Tibial nerve (tissue), 4 donors: ENCODE results near the gene HKDC1. TPM values are rescaled to one million over a fixed set of nuclear protein-coding genes. Genes with fewer than 3 reads are reported as not detected.

Source experiments
- DNase-seq, 2 donors: peaks; one replicate each; pipeline ENCODE4 v3.0.0-alpha.2; 2019; ENCODE audit warnings: low spot score in 2 of 2
- H3K27ac ChIP-seq, 4 donors: fragments of 200-600 bp; sonication (generic) in 3 of 4; one replicate each; pipeline ENCODE4 v1.5.1; 2017 to 2019; ENCODE audit warnings: mild to moderate bottlenecking in 1 of 4
- H3K27me3 ChIP-seq, 2 donors: fragments of 200-600 bp; sonication (generic) in 1 of 2; one replicate each; pipeline versions ENCODE4 v1.5.1 to v1.6.0; 2017 to 2019
- H3K36me3 ChIP-seq, 3 donors: fragments of 200-600 bp; sonication (generic); one replicate each; pipeline ENCODE4 v1.5.1; 2018 to 2019
- H3K4me1 ChIP-seq, 4 donors: fragments of 200-600 bp; sonication (generic) in 3 of 4; one replicate each; pipeline ENCODE4 v1.5.1; 2017 to 2019
- H3K4me3 ChIP-seq, 4 donors: fragments of 200-600 bp; sonication (generic) in 3 of 4; one replicate each; pipeline ENCODE4 v1.5.1; 2017 to 2019; ENCODE audit warnings: mild to moderate bottlenecking in 1 of 4, moderate library complexity in 1 of 4
- H3K9me3 ChIP-seq, 4 donors: fragments of 200-600 bp; sonication (generic) in 3 of 4; one replicate each; pipeline ENCODE4 v1.5.1; 2017 to 2019
- CTCF ChIP-seq, 5 experiments: fragments of 200-600 bp in 3 of 5; fragments of 450-650 bp in 2 of 5; sonication (generic) in 3 of 5; IDR thresholded peaks; one replicate each; pipeline ENCODE4 v1.5.1; 2016 to 2019; ENCODE audit warnings: antibody characterized with exemption in 5 of 5, mild to moderate bottlenecking in 3 of 5, moderate library complexity in 2 of 5
- EP300 ChIP-seq, 2 donors: sonication (generic); formaldehyde crosslinking; IDR thresholded peaks; one replicate each; pipeline ENCODE4 v1.6.1; 2017; ENCODE audit warnings: antibody characterized with exemption in 2 of 2, mild to moderate bottlenecking in 1 of 2
- POLR2A ChIP-seq, 2 donors: fragments of 450-650 bp; IDR thresholded peaks; one replicate each; pipeline ENCODE4 v1.6.1; 2017; ENCODE audit warnings: antibody characterized with exemption in 2 of 2, mild to moderate bottlenecking in 2 of 2, moderate library complexity in 2 of 2
- WGBS, 2 donors: methylation state at CpG; one replicate each; pipeline ENCODE4 v1.1.5; 2018; 5-methylcytosine and 5-hydroxymethylcytosine counted together
- total RNA-seq, 4 donors: library from RNA; depleted of rRNA; stranded (reverse); fragments of >200 nt; gene quantifications; one replicate each; pipeline ENCODE4 v1.1.0, GENCODE V29; 2016

HKDC1 gene
- total RNA-seq, 4 donors from 2014 or later = 4.8 to 11.1 (median 5.5) TPM

GRCh38 chr10:69226919-69227450, 6.9 kb downstream of the HKDC1 start:
- no peaks in the 10 kb centered on the region for H3K9me3 ChIP-seq
- TF ChIP-seq POLR2A (IDR thresholded peaks at IDR 0.05) = no peak
- TF ChIP-seq CTCF (IDR thresholded peaks at IDR 0.05) = no peak
- TF ChIP-seq EP300 (IDR thresholded peaks at IDR 0.05) = no peak
- no peak for DNase-seq
- peaks cover 0 to 19% (median 6%) of the 10 kb centered on the region in 4 donors for H3K4me1 ChIP-seq
- H3K27me3 ChIP-seq = no peaks in the 10 kb centered on the region
- no peak overlapping the region for H3K4me3 ChIP-seq
- no peak overlapping the region for H3K27ac ChIP-seq
- no peaks in the 10 kb centered on the region for H3K36me3 ChIP-seq
- 83% methylated on average over 14 of the region's 14 CpGs for WGBS, 2 donors

GRCh38 chr10:69228151-69228550, 8.0 kb downstream of the HKDC1 start:
- 72 to 78% methylated on average over 2 of the region's 2 CpGs for WGBS, 2 donors
- H3K9me3 ChIP-seq = no peaks in the 10 kb centered on the region
- TF ChIP-seq POLR2A (IDR thresholded peaks at IDR 0.05) = no peak
- TF ChIP-seq CTCF (IDR thresholded peaks at IDR 0.05) = no peak
- no peak for TF ChIP-seq EP300 (IDR thresholded peaks at IDR 0.05)
- no peaks in the 10 kb centered on the region for H3K36me3 ChIP-seq
- no peak overlapping the region for H3K27ac ChIP-seq
- H3K4me1 ChIP-seq = peaks cover 0 to 12% (median 5%) of the 10 kb centered on the region in 4 donors
- no peak for DNase-seq
- no peak overlapping the region for H3K4me3 ChIP-seq
- no peaks in the 10 kb centered on the region for H3K27me3 ChIP-seq

GRCh38 chr10:69229616-69229916, 9.4 kb downstream of the HKDC1 start:
- WGBS, 2 donors = 80 to 88% methylated on average over 8 of the region's 8 CpGs
- no peaks in the 10 kb centered on the region for H3K9me3 ChIP-seq
- peak overlapping the region in 1 of 4 donors; percentile 75 for H3K27ac ChIP-seq
- H3K36me3 ChIP-seq = no peaks in the 10 kb centered on the region
- DNase-seq = no peak
- no peak for TF ChIP-seq POLR2A (IDR thresholded peaks at IDR 0.05)
- no peak for TF ChIP-seq EP300 (IDR thresholded peaks at IDR 0.05)
- TF ChIP-seq CTCF (IDR thresholded peaks at IDR 0.05) = no peak
- peaks cover 0 to 12% (median 5%) of the 10 kb centered on the region in 4 donors for H3K4me1 ChIP-seq
- H3K4me3 ChIP-seq = no peak overlapping the region
- no peaks in the 10 kb centered on the region for H3K27me3 ChIP-seq

GRCh38 chr10:69230128-69230527, 10.0 kb downstream of the HKDC1 start:
- no peak overlapping the region for H3K4me3 ChIP-seq
- no peak for DNase-seq
- no peaks in the 10 kb centered on the region for H3K9me3 ChIP-seq
- TF ChIP-seq CTCF (IDR thresholded peaks at IDR 0.05) (no peak), POLR2A (IDR thresholded peaks at IDR 0.05) (no peak), EP300 (IDR thresholded peaks at IDR 0.05) (no peak)
- H3K27me3 ChIP-seq = no peaks in the 10 kb centered on the region
- WGBS, 2 donors = 44 to 58% methylated on average over 3 to 5 of the region's 5 CpGs
- peaks cover 0 to 12% (median 5%) of the 10 kb centered on the region in 4 donors for H3K4me1 ChIP-seq
- peak overlapping the region in 1 of 4 donors; percentile 75 for H3K27ac ChIP-seq
- H3K36me3 ChIP-seq = no peaks in the 10 kb centered on the region

- H3K4me3 ChIP-seq = no peak overlapping the region
- H3K4me1 ChIP-seq = peaks cover 0 to 12% (median 5%) of the 10 kb centered on the region in 4 donors
- WGBS, 2 donors = 60 to 71% methylated on average over 9 of the region's 9 CpGs
- H3K36me3 ChIP-seq = no peaks in the 10 kb centered on the region
- TF ChIP-seq CTCF (IDR thresholded peaks at IDR 0.05) (no peak), EP300 (IDR thresholded peaks at IDR 0.05) (no peak), POLR2A (IDR thresholded peaks at IDR 0.05) (no peak)
- no peaks in the 10 kb centered on the region for H3K9me3 ChIP-seq
- H3K27me3 ChIP-seq = no peaks in the 10 kb centered on the region
- DNase-seq = no peak
- H3K27ac ChIP-seq = no peak overlapping the region
Observed at GRCh38 chr10:69232252-69232651, 12.1 kb downstream of the HKDC1 start.
